T follicular helper cell (primary cell): ENCODE results near the gene STRIP2.
"Not testable (repeated sequence)": the region's sequence is repeated elsewhere in the genome, so short reads cannot be mapped to it uniquely, and the experiment has no call there.

ENCODE experiments used
- DNase-seq: peaks from one replicate; pipeline ENCODE4 v3.0.0-alpha.2; 2020; ENCODE audit warnings: low read depth

Gene STRIP2

GRCh38 chr7:129454249-129454551 is 20.0 kb downstream of the STRIP2 start:
- no peak for DNase-seq

DNA sequence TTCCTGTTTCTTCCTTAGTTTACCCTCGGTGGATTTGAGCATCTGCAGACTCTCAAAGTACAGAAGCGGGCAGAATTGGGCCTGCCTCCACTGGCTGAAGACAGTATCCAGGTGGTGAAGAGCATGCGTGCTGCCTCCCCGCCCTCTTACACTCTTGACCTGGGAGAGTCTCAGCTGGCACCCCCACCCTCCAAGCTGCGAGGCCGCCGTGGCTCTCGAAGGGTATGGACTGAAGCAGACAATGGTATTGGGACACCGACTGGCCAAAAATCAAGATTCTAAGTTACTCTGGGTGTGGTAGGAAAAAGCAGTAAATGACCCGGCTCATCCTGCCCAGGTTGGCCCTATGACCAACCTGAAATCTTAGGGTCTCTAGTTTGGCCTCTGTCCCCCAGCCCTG is 22.2 kb downstream of the STRIP2 start:
- DNase-seq: no peak

GRCh38 chr7:129457101-129457500 is 22.9 kb downstream of the STRIP2 start:
- DNase-seq: no peak

GRCh38 chr7:129458171-129458570 is 23.9 kb downstream of the STRIP2 start:
- DNase-seq: no peak

- no peak for DNase-seq
Measured at GRCh38 chr7:129461809-129462208, 27.6 kb downstream of the STRIP2 start.

GRCh38 chr7:129462420-129462819 is 28.2 kb downstream of the STRIP2 start:
- DNase-seq: no peak

DNA sequence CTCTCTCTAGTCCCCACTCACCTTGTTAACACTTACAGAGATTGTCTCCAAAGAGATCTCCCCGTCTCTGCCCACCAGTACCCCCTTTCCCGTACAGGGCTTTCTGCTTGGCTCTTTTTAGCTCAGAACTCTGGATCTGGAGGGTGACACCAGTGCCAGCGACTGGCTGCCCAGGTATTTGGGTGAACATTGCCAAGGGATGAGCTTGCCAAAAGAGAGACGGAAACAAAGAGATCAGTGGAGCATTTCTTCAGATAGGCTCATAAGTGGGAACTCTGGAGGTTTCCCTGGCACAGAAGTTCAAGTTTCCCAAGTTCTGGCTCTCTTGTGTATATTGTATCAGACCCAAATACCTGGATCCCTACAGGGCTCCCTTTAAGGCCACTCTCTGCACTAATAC is 30.0 kb downstream of the STRIP2 start:
- no peak for DNase-seq

DNA sequence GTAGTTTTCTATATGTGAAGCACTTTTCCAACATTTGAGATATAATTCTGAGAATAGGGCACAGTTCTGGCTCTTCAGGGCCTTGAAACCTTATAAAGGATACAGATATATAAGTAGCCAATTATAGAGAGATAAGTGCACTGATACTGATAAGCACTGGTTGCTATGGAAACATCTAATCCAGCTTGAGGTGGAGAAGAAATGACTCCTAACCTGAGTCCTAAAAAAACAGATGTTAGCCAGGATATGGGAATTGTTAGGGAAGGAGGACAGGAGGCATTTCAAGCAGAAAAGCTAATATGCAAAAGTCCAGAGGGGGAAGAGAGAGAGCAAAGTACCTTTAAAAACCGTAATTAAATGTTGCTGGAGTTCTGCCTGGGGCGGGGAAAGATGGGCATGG is 30.8 kb downstream of the STRIP2 start:
- DNase-seq: no peak

GRCh38 chr7:129466796-129467195 is 32.6 kb downstream of the STRIP2 start:
- no peak for DNase-seq

- no peak for DNase-seq
Measured at GRCh38 chr7:129468087-129468486, 33.9 kb downstream of the STRIP2 start.

- no peak for DNase-seq
Measured at GRCh38 chr7:129468547-129468946, 34.3 kb downstream of the STRIP2 start.

- no peak for DNase-seq
Measured at GRCh38 chr7:129469930-129470329, 35.7 kb downstream of the STRIP2 start.

DNA sequence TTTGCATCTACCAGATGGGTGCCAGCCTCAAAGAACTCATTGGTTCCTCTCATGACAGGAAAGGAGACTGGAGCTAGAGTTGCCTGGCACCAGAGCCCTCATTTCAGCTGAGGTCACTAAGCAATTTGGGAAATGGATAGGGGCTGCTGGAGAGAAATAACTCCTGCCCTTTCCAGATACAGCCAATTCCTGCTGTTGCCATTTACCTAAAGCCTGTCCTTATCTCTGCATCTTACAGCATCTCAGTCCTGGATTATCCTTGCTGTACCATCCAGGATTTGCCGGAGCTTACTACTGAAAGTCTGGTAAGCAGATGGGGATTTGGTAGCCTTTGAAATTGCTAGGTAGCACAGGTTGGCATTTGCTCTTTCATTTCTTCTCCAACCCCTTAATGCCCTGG is 36.2 kb downstream of the STRIP2 start:
- no peak for DNase-seq

DNA sequence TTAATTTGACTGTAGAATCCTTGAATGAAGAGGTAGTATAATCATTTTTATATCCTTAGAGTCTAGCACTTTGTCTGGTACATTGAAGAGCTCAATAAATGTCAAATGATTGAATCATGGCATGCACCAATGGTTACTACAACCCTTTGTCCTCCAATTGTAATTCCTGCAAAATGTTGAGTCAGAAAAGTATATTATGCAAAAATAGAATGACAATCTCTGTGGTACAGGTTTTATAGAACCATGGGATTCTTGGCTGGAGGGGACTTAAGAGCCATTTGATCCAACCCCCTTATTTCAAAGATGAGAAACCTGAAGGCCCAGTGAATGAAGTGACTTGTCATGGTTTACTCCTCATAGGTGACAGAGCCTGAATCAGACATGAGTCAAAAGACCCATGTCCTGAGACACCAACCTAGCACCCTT is 37.2 kb downstream of the STRIP2 start:
- no peak for DNase-seq

- not testable (repeated sequence) for DNase-seq
Measured at GRCh38 chr7:129475931-129476330, 41.7 kb downstream of the STRIP2 start.

- not testable (repeated sequence) for DNase-seq
Measured at GRCh38 chr7:129476398-129476797, 42.2 kb downstream of the STRIP2 start.

GRCh38 chr7:129479831-129480230 is 45.6 kb downstream of the STRIP2 start:
- no peak for DNase-seq

DNA sequence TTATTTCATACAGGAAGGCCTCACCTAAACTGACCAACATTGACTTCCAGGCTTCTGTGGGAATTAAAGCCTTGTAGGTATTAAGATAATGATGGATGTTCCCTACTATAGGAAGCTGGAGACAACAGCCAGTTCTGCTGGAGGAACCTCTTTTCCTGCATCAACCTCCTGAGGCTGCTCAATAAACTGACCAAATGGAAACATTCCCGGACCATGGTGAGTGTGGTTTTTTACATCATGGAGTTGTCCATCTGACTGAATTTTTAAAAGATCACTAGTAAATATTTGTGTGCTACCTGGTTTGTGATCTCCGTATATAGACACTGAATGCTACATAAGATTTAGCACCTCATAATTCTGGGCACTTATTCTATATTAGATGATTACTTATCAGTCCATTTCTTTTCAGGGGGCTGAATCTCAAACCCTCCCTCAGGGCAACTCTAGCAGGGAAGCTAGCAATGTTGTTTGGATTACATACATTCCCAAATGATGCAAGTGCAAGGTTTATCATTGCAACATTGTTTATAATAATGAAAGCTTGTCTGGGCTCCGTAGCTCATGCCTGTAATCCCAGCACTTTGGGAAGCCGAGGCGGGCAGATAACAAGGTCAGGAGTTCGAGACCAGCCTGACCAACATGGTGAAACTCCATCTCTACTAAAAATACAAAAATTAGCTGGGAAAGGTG is 46.6 kb downstream of the STRIP2 start:
- no peak for DNase-seq

- not testable (repeated sequence) for DNase-seq
Measured at GRCh38 chr7:129481376-129481775, 47.1 kb downstream of the STRIP2 start.

- no peak for DNase-seq
Measured at GRCh38 chr7:129482781-129483180, 48.5 kb downstream of the STRIP2 start.

GRCh38 chr7:129489491-129489890 is 55.3 kb downstream of the STRIP2 start:
- DNase-seq: no peak

GRCh38 chr7:129492391-129492790 is 58.2 kb downstream of the STRIP2 start:
- DNase-seq: no peak

DNA sequence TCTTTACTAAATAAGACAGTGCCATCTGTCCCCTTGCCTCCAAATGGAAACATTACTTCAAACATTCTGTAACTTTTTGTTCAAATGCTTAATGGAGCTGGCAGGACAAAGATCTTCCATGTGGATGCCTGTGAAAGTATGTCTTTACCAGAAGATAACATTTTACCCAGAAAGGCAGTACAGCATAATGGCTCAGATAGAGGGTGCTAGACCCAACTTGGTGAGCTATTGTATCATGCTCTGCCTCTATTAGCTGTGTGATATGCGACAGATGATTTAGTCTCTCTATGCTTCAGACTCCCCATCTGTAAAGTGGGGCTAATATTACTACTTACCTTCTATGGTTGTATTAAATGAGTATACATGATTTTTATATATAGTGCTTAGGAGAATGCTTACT is 59.3 kb downstream of the STRIP2 start:
- DNase-seq: no peak

DNA sequence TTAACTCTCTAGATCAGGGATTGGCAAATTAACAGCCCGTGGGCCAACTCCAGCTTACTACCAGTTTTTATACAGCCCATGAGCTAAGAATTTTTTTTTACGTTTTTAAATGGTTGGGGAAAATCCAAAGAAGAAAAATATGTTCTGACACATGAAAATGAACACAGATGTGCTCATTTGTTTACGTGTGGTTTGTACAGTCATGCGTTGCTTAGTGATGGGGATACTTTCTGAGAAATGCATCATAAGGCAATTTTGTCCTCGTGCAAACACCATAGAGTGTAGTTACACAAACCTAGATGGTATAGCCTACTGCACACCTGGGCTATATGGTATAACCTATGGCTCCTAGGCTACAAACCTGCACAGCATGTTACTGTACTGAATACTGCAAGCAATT is 59.8 kb downstream of the STRIP2 start:
- DNase-seq: no peak

DNA sequence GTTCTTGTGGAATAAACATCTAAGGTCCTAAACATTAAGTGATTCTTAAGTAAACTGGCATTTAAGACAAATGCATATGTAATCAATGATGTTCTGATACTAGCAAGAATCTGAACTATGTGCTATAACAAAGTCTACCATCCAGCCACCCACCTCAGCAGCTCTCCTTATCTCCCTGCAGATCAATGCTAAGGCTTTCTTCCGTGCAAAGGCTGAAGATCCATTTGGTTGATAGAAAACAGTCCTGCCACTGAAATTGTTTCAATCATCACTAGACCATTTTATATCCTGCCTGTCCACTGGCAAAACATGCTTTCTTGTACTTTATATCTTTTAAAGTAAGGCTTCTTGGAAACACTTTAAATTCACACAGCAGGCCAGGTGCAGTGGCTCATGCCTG is 61.8 kb downstream of the STRIP2 start:
- no peak for DNase-seq
